HG03039 (cell line): ENCODE data around the gene CA12.
"Not testable (repeated sequence)": the region's sequence is repeated elsewhere in the genome, so short reads cannot be mapped to it uniquely, and the experiment has no call there.

Source experiments
- ATAC-seq: cut with Tn5 transposase; IDR thresholded peaks from one replicate; pipeline ENCODE4 v1.9.1; 2021; ENCODE audit warnings: mild to moderate bottlenecking, moderate library complexity; ENCODE audit not compliant: unreplicated experiment

The CA12 gene

GRCh38 chr15:63360170-63360569, 21.5 kb downstream of the CA12 start:
- no peak for ATAC-seq

DNA sequence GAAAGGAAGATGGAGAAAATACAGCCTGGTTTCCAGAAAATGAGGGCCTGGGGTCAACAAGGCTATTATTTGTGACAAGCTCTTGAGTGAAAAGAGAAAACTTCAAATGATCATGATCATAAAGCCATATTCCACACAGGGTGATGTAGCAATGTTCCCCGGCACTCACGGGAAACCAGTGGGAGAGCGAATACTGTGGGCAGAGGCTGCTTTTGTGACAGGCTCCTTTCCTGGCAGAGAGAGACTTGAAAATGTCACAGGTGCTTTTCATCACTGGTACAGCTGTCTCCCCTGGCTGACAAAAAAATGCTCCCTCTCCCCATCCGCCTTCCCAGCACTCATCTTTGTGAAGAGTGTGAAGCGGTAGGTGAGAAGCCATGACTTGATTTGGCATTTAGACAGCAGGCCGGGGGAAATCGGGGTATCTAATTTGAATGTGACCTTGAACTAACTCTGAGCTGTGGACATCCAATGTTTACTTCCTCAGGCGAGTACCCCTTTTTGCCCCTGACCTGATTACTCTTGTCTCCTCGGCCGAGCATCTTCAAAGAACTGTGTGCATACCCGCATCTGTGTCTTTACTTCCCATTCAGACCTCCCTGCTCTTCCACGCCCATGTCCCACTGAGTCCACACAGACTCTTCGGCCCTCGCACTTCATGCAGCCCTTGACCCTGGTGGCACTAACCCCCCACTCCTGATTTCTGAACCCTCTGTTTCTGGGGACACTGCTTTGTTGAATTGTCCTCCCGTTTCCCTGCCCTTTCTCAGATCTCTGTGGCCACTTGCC, 23.2 kb downstream of the CA12 start:
- no peak for ATAC-seq

DNA sequence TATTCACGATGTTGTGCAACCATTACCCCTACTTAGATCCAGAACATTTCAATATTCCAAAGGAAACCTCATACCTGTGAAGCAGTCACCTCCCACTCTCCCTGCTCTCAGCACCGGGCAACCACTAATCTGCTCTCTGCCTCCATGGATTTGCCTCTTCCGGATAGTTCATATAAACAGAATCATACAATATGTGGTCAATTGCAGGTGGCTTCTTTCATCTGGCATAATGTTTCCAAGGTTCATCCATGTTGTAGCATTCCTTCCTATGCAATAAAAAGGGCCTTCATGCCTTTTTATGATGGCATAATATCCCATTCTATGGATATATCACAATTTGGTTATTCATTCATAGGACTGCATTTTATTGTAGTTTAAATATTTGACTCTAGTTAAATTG, 23.9 kb downstream of the CA12 start:
- no peak for ATAC-seq

GRCh38 chr15:63357061-63357460, 24.6 kb downstream of the CA12 start:
- ATAC-seq, result no peak

GRCh38 chr15:63354821-63355650, 26.6 kb downstream of the CA12 start:
- ATAC-seq, result no peak

- ATAC-seq, result no peak
Observed at GRCh38 chr15:63353887-63354286, 27.8 kb downstream of the CA12 start.

- ATAC-seq, result no peak
Observed at GRCh38 chr15:63353261-63353660, 28.4 kb downstream of the CA12 start.

GRCh38 chr15:63352808-63353207, 28.8 kb downstream of the CA12 start:
- no peak for ATAC-seq

DNA sequence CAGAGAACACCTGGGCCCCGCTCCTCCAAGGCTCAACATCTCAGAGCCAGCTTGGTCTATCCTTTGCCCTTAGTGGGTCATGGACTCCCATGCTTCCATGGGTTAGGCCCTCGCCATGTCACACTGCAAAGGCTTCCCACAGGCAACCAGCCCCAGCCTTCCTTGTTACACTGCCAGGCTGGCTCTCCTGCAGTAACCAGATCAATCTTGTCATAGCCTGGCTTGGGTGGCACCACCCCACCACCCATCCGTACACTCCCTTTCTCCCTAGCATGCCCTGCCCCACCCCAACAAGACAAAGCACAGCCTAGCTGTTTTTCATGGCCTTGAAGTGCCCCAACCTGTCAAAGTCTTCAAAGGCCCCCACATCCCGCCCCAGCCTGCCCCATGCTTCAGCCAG, 30.5 kb downstream of the CA12 start:
- no peak for ATAC-seq

GRCh38 chr15:63350178-63350621, 31.4 kb downstream of the CA12 start:
- ATAC-seq, result no peak

DNA sequence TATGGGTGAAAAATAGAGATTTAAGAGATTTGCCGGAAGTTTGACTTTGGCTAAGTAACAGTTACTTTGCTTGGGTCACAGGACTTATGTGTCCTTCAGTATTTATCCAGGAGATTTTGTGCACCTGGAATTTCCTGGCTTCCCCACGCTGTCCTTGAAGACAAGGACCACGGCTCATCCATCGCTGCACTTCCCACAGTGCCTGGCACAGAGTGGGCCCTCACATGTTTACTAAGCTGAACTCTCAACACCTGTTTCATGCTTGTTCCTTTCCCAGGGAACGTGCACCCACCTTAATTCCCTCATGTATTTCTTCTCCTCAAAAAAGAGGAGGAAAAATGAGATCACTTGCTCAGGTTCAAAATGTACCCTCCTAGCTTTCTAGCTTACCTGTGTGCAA, 32.0 kb downstream of the CA12 start:
- ATAC-seq, result no peak

- no peak for ATAC-seq
Observed at GRCh38 chr15:63349156-63349555, 32.5 kb downstream of the CA12 start.

GRCh38 chr15:63348392-63348791, 33.3 kb downstream of the CA12 start:
- no peak for ATAC-seq

DNA sequence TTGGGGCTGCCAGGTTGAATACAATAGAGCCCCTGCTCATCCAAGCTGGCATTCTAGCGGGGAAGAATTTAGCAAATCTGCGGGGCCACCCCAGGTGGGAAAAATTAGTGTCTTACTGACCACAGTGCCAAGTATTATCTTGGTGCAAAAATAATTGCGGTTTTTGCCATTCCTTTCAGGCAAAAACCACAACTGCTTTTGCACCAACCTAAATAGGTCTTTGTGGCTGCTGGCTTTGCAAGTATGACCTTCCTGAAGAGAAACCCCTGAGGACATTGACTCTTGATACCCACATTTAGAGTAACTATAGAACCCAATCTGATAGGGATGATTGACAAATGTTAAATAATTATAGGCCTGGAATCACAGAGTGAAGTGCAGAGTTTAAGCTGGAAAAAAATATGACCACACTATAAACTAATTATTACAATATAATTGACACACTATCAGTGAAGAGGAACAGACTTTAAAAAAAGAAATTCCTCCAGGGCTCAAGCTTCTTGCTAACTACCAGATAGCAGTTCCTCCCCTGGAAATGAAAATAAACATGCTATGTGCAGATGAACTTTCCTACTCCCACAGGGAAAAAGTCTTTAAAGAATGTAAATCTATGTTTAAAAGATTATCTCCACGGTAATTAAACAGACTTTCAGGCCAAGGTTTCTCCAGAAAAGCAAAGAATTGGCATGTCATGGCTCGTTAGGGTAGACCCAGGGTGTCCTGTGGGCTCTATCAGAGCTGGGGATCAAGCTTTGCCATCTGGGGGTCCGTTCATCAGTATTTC, 34.4 kb downstream of the CA12 start:
- no peak for ATAC-seq

- ATAC-seq, result no peak
Observed at GRCh38 chr15:63345391-63345752, 36.3 kb downstream of the CA12 start.

DNA sequence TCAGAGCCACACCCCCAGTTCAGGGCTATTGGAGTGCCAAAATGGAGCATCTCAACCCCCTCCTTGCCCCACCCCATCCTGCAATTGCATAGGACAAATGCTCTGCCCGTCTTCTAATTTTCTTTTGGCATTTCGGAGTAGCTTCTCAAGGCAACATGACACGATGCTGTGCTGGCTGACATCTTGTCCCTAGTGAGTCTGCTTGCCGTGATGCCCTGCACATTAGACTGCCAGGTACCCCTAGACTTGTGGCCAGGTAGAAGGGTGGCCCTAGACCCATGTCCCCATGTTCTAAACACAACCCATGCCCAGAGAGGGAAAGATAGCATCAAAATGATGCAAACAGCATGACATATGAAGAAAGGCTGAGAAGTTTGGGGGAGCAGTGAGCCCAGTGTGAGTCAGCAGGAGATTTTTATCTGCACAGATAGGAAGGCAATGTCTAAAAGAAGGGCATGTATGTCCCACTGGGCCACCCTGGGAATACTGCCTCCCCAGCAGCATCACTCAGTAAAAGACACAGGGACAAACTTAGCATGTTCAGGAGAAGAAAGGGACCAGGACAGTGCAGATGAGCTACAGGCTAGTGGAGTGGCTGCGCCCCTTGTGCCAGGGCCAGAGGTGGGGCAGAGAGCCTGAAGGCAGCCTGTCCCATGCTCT, 36.8 kb downstream of the CA12 start:
- no peak for ATAC-seq

GRCh38 chr15:63342996-63343562, 38.6 kb downstream of the CA12 start:
- not testable (repeated sequence) for ATAC-seq

DNA sequence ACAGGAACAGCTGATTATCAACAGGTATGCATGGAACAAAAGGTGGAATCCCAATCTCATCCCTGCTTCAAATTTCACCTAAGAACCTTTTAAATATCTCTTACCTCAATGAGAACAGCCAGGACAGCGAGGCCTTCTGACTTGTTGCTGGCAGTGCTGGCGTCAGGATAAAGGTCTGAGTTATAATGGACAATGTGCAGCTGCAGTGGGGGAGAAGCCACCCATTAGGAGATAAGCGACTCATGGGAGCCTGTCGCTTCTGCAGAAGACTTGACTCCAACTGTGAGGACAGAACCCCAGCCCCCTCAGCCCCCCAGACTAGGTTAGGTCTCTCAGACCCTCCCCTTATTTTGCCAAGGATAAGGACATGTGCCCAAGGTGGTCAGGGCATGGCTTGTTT, 39.7 kb downstream of the CA12 start:
- no peak for ATAC-seq

DNA sequence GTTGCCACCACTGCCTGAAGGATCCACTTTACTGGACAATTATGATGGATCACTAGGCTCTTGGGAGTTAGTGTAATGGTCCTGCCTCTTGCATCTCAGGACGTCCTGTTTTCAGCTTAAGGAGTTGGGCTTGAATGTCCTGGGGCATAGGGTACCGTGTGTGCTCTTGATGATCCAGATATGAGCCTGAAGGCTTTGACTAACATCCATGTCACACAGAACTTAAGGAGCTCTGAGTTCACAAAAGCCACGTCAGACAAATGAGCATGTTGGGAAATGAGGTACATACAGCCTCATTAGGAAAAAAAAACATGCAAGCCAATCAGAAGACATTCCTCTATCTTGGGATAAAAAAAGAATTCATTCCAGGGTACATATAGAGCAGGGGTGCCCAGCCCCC, 40.8 kb downstream of the CA12 start:
- ATAC-seq, result no peak

GRCh38 chr15:63340353-63340752, 41.3 kb downstream of the CA12 start:
- no peak for ATAC-seq

GRCh38 chr15:63339836-63340235, 41.8 kb downstream of the CA12 start:
- no peak for ATAC-seq
